Measurements from ENCODE around the gene FOXC2.

FOXC2 gene

GRCh38 chr16:86546638-86547013 is 20.0 kb upstream of the FOXC2 start:
- in situ Hi-C loops (cut with MboI; ENCODE audit: low pct_unique_long_range_greater_than_20kb, low sequenced_read_pairs, unreplicated experiment): no loop called here
- TF ChIP-seq CTCF (IDR thresholded peaks at IDR 0.05; ENCODE audit: extremely low read depth, insufficient read depth, missing control alignments): no peak
- DNase-seq (ENCODE audit: low spot score): no peak

DNA sequence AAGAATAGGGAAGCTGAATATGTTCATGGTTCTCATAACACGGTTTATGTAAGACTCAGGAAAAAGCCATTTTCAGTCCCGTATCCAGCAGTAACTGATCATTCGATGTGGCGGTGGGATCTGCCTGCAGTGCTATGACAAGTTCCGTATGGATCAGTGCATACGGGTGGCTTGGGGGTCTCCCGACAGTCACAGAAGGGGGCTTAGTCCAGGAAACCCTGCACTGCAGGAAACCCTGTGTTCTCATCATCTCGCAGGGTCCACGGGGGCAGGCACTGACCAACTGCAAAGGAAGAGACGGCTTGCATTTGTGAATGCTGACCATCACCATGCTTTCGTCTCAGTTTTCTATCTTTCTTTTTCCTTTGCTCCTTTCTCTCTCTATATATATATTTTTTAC is 19.3 kb upstream of the FOXC2 start:
- no peak for DNase-seq (ENCODE audit: low spot score)
- in situ Hi-C loops (cut with MboI; ENCODE audit: low pct_unique_long_range_greater_than_20kb, low sequenced_read_pairs, unreplicated experiment): no loop called here
- no peak for TF ChIP-seq CTCF (IDR thresholded peaks at IDR 0.05; ENCODE audit: extremely low read depth, insufficient read depth, missing control alignments)

- in situ Hi-C loops (cut with MboI; ENCODE audit: low pct_unique_long_range_greater_than_20kb, low sequenced_read_pairs, unreplicated experiment): no loop called here
- no peak for TF ChIP-seq CTCF (IDR thresholded peaks at IDR 0.05; ENCODE audit: extremely low read depth, insufficient read depth, missing control alignments)
- no peak for DNase-seq (ENCODE audit: low spot score)
Observed at GRCh38 chr16:86549076-86549892, 17.3 kb upstream of the FOXC2 start.

- in situ Hi-C loops (cut with MboI; ENCODE audit: low pct_unique_long_range_greater_than_20kb, low sequenced_read_pairs, unreplicated experiment): no loop called here
- no peak for TF ChIP-seq CTCF (IDR thresholded peaks at IDR 0.05; ENCODE audit: extremely low read depth, insufficient read depth, missing control alignments)
- no peak for DNase-seq (ENCODE audit: low spot score)
Observed at GRCh38 chr16:86549893-86550190, 16.8 kb upstream of the FOXC2 start.

GRCh38 chr16:86550281-86550680 is 16.3 kb upstream of the FOXC2 start:
- DNase-seq (ENCODE audit: low spot score): no peak
- in situ Hi-C loops (cut with MboI; ENCODE audit: low pct_unique_long_range_greater_than_20kb, low sequenced_read_pairs, unreplicated experiment): no loop called here
- no peak for TF ChIP-seq CTCF (IDR thresholded peaks at IDR 0.05; ENCODE audit: extremely low read depth, insufficient read depth, missing control alignments)

DNA sequence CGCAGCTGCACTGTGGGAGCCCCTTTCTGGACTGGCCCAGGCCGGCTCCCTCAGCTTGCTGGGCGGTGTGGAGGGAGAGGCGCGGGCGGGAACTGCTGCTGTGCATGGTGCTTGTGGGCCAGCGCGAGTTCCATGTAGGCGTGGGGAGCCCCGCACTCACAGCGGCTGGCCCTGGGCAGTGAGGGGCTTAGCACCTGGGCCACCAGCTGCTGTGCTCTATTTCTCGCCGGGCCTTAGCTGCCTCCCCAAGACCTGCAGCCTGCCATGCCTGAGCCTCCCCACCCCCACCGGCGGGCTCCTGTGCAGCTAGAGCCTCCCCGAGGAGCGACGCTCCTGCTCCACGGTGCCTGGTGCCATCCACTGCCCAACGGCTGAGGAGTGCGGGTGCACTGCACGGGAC is 13.3 kb upstream of the FOXC2 start:
- no peak for TF ChIP-seq CTCF (IDR thresholded peaks at IDR 0.05; ENCODE audit: extremely low read depth, insufficient read depth, missing control alignments)
- in situ Hi-C loops (cut with MboI; ENCODE audit: low pct_unique_long_range_greater_than_20kb, low sequenced_read_pairs, unreplicated experiment): no loop called here
- DNase-seq (ENCODE audit: low spot score): no peak

DNA sequence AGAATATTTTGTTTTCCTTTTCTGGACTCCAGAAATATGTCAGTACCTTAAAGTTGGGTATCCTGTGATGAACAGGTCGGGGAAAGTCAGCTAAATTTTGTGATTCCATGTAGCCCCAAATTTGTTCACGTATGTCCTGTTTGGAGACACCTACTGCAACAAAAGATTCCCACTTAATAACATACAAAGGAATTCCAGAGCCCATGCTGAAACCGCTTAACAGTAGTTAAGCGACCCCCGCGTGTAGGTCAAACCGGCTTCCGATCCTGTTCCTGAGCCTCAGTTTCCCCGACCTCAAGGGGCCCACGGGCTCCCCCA is 12.1 kb upstream of the FOXC2 start:
- TF ChIP-seq CTCF (IDR thresholded peaks at IDR 0.05; ENCODE audit: extremely low read depth, insufficient read depth, missing control alignments): no peak
- no peak for DNase-seq (ENCODE audit: low spot score)
- in situ Hi-C loops (cut with MboI; ENCODE audit: low pct_unique_long_range_greater_than_20kb, low sequenced_read_pairs, unreplicated experiment): no loop called here
